Measurements from ENCODE around the gene TBRG1.

DNA sequence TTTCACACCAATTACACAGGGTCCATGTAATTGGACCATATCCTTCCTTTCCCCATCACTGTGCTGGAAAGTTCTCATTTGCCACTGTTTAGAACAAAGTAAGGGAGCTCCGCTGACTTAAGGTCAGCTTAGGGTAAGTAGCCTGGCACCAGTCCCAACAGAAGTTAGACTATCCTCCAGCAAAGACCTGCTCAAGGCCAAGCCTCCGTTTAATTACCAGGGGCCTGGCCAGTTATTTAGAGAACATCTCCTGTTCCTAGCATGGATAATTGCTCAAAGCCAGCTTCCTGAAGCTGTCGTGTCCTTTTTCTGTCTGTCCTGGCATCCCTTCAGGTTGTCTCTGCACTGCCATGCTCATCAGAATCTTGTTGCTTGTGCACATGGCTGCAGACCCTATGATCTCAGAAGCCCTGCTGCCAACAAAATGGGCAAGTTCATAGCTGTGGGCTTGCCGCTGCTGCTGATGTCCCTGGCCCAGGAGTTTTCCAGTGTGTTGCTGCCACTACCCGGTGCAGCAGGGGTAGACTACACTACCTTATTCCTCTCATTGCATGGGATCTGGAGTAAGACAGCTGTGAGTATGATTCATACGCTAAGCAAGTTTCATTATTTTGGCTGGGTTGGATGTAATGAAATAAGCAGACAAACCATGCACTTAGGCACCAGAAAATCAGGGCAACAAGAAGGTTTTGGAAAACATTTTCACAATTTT is 44.8 kb upstream of the TBRG1 start:
- TF ChIP-seq EP300 (IDR thresholded peaks at IDR 0.05; ENCODE audit: borderline replicate concordance) (no peak), RAD21 (IDR thresholded peaks at IDR 0.05; ENCODE audit: low read depth) (no peak), CEBPB (IDR thresholded peaks at IDR 0.05) (no peak), NFIC (IDR thresholded peaks at IDR 0.05) (no peak), TEAD4 (IDR thresholded peaks at IDR 0.05) (no peak), YY1 (IDR thresholded peaks at IDR 0.05; ENCODE audit: low read depth) (no peak), TAF1 (IDR thresholded peaks at IDR 0.05; ENCODE audit: low read depth) (no peak), EGR1 (IDR thresholded peaks at IDR 0.05) (no peak), CREB1 (IDR thresholded peaks at IDR 0.05; ENCODE audit: low read depth) (no peak)
- TF ChIP-seq, protein P1, sequence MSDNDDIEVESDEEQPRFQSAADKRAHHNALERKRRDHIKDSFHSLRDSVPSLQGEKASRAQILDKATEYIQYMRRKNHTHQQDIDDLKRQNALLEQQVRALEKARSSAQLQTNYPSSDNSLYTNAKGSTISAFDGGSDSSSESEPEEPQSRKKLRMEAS (IDR thresholded peaks at IDR 0.05): no peak
- TF ChIP-seq, protein P2, sequence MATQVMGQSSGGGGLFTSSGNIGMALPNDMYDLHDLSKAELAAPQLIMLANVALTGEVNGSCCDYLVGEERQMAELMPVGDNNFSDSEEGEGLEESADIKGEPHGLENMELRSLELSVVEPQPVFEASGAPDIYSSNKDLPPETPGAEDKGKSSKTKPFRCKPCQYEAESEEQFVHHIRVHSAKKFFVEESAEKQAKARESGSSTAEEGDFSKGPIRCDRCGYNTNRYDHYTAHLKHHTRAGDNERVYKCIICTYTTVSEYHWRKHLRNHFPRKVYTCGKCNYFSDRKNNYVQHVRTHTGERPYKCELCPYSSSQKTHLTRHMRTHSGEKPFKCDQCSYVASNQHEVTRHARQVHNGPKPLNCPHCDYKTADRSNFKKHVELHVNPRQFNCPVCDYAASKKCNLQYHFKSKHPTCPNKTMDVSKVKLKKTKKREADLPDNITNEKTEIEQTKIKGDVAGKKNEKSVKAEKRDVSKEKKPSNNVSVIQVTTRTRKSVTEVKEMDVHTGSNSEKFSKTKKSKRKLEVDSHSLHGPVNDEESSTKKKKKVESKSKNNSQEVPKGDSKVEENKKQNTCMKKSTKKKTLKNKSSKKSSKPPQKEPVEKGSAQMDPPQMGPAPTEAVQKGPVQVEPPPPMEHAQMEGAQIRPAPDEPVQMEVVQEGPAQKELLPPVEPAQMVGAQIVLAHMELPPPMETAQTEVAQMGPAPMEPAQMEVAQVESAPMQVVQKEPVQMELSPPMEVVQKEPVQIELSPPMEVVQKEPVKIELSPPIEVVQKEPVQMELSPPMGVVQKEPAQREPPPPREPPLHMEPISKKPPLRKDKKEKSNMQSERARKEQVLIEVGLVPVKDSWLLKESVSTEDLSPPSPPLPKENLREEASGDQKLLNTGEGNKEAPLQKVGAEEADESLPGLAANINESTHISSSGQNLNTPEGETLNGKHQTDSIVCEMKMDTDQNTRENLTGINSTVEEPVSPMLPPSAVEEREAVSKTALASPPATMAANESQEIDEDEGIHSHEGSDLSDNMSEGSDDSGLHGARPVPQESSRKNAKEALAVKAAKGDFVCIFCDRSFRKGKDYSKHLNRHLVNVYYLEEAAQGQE (IDR thresholded peaks at IDR 0.05; ENCODE audit: low read depth): no peak
